SHP77 (cell line): Measurements from ENCODE around the gene SERPINI1.

Experiments used
- DNase-seq, 2 experiments: peaks; one replicate each; lab custom pipeline; 2025; lab: John Stamatoyannopoulos, UW

Gene SERPINI1

GRCh38 chr3:167851171-167851570 lies 115.7 kb downstream of the SERPINI1 start:
- no peak for DNase-seq

- DNase-seq = no peak
Measured at GRCh38 chr3:167851749-167852148, 116.2 kb downstream of the SERPINI1 start.

GRCh38 chr3:167852216-167852615 lies 116.7 kb downstream of the SERPINI1 start:
- DNase-seq = no peak

GRCh38 chr3:167854063-167854462 lies 118.5 kb downstream of the SERPINI1 start:
- DNase-seq = no peak

GRCh38 chr3:167854846-167855245 lies 119.3 kb downstream of the SERPINI1 start:
- no peak for DNase-seq

GRCh38 chr3:167855306-167855705 lies 119.8 kb downstream of the SERPINI1 start:
- DNase-seq = no peak

GRCh38 chr3:167858865-167859264 lies 123.3 kb downstream of the SERPINI1 start:
- DNase-seq = no peak

- no peak for DNase-seq
Measured at GRCh38 chr3:167859610-167860009, 124.1 kb downstream of the SERPINI1 start.

- no peak for DNase-seq
Measured at GRCh38 chr3:167861649-167862048, 126.1 kb downstream of the SERPINI1 start.

GRCh38 chr3:167862104-167862730 lies 126.7 kb downstream of the SERPINI1 start:
- DNase-seq = no peak

GRCh38 chr3:167863811-167864551 lies 128.5 kb downstream of the SERPINI1 start:
- DNase-seq = no peak

GRCh38 chr3:167864552-167864874 lies 129.0 kb downstream of the SERPINI1 start:
- DNase-seq = no peak

GRCh38 chr3:167866331-167866730 lies 130.8 kb downstream of the SERPINI1 start:
- no peak for DNase-seq

GRCh38 chr3:167867981-167868380 lies 132.5 kb downstream of the SERPINI1 start:
- DNase-seq = no peak

- DNase-seq = no peak
Measured at GRCh38 chr3:167870181-167870580, 134.7 kb downstream of the SERPINI1 start.

GRCh38 chr3:167870759-167871158 lies 135.2 kb downstream of the SERPINI1 start:
- no peak for DNase-seq

GRCh38 chr3:167872032-167872431 lies 136.5 kb downstream of the SERPINI1 start:
- DNase-seq = no peak

GRCh38 chr3:167872941-167873340 lies 137.4 kb downstream of the SERPINI1 start:
- peak in 1 of 2 experiments; percentile 1 for DNase-seq

GRCh38 chr3:167874671-167875372 lies 139.3 kb downstream of the SERPINI1 start:
- no peak for DNase-seq
